ENCODE measurements around the gene IGFLR1.

The IGFLR1 gene

GRCh38 chr19:35746531-35746930, 4.3 kb upstream of the IGFLR1 start:
- TF ChIP-seq, protein P1, sequence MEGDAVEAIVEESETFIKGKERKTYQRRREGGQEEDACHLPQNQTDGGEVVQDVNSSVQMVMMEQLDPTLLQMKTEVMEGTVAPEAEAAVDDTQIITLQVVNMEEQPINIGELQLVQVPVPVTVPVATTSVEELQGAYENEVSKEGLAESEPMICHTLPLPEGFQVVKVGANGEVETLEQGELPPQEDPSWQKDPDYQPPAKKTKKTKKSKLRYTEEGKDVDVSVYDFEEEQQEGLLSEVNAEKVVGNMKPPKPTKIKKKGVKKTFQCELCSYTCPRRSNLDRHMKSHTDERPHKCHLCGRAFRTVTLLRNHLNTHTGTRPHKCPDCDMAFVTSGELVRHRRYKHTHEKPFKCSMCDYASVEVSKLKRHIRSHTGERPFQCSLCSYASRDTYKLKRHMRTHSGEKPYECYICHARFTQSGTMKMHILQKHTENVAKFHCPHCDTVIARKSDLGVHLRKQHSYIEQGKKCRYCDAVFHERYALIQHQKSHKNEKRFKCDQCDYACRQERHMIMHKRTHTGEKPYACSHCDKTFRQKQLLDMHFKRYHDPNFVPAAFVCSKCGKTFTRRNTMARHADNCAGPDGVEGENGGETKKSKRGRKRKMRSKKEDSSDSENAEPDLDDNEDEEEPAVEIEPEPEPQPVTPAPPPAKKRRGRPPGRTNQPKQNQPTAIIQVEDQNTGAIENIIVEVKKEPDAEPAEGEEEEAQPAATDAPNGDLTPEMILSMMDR (IDR thresholded peaks at IDR 0.05; ENCODE audit: unreplicated experiment in 3 of 3) = no peak
- Mint-ChIP-seq H3K4me3 (peak overlapping the region; percentile 92 to 96 (median 95)), H3K27me3 (ENCODE audit: low read depth) (no peaks in the 10 kb centered on the region), H3K4me1 (peaks cover 33% of the 10 kb centered on the region), H3K36me3 (ENCODE audit: low read depth) (peaks cover 3% of the 10 kb centered on the region), H3K9me3 (no peaks in the 10 kb centered on the region), H3K27ac (peak overlapping the region; percentile 98 to 99 (median 99))

GRCh38 chr19:35746087-35746462, 3.8 kb upstream of the IGFLR1 start:
- peaks cover 34% of the 10 kb centered on the region for H3K4me1 Mint-ChIP-seq
- H3K27ac Mint-ChIP-seq = peak overlapping the region; percentile 98 to 99 (median 99)
- H3K4me3 Mint-ChIP-seq = peak overlapping the region; percentile 92 to 96 (median 95)
- H3K36me3 Mint-ChIP-seq (ENCODE audit: low read depth) = peaks cover 3% of the 10 kb centered on the region
- TF ChIP-seq, protein P1 (IDR thresholded peaks at IDR 0.05; ENCODE audit: unreplicated experiment in 3 of 3) = no peak
- H3K27me3 Mint-ChIP-seq (ENCODE audit: low read depth) = no peaks in the 10 kb centered on the region
- H3K9me3 Mint-ChIP-seq = no peaks in the 10 kb centered on the region

- no peaks in the 10 kb centered on the region for H3K9me3 Mint-ChIP-seq
Observed at GRCh38 chr19:35745328-35746086, 3.3 kb upstream of the IGFLR1 start, which contains the start of the genes PSENEN and U2AF1L4. PSENEN (plus strand) TSS chr19:35745651; CDS start chr19:35745931, 280 bp downstream. U2AF1L4 (minus strand) TSS chr19:35745418; CDS start chr19:35745391, 27 bp downstream.

GRCh38 chr19:35744430-35745327, 2.4 kb upstream of the IGFLR1 start:
- Mint-ChIP-seq H3K36me3 (ENCODE audit: low read depth) (peaks cover 3% of the 10 kb centered on the region), H3K9me3 (no peaks in the 10 kb centered on the region), H3K27me3 (ENCODE audit: low read depth) (no peaks in the 10 kb centered on the region), H3K27ac (peak overlapping the region; percentile 98 to 99 (median 99)), H3K4me1 (peaks cover 38% of the 10 kb centered on the region), H3K4me3 (peak overlapping the region; percentile 92 to 96 (median 95))
- TF ChIP-seq, protein P1 (IDR thresholded peaks at IDR 0.05; ENCODE audit: unreplicated experiment in 3 of 3) = peak; percentile 31 to 52 (median 32)

More at GRCh38 chr19:35745328-35746086, 3.3 kb upstream of the IGFLR1 start, which contains the start of the genes PSENEN and U2AF1L4:
- H3K36me3 Mint-ChIP-seq (ENCODE audit: low read depth) = peaks cover 3% of the 10 kb centered on the region
- peak within 1 kb of the TSS; percentile 92 to 96 (median 95) for H3K4me3 Mint-ChIP-seq
- peaks cover 38% of the 10 kb centered on the region for H3K4me1 Mint-ChIP-seq
- TF ChIP-seq, protein P1 (IDR thresholded peaks at IDR 0.05; ENCODE audit: unreplicated experiment in 3 of 3) = no peak
- H3K27ac Mint-ChIP-seq = peak within 1 kb of the TSS; percentile 98 to 99 (median 99)
- no peaks in the 10 kb centered on the region for H3K27me3 Mint-ChIP-seq (ENCODE audit: low read depth)

DNA sequence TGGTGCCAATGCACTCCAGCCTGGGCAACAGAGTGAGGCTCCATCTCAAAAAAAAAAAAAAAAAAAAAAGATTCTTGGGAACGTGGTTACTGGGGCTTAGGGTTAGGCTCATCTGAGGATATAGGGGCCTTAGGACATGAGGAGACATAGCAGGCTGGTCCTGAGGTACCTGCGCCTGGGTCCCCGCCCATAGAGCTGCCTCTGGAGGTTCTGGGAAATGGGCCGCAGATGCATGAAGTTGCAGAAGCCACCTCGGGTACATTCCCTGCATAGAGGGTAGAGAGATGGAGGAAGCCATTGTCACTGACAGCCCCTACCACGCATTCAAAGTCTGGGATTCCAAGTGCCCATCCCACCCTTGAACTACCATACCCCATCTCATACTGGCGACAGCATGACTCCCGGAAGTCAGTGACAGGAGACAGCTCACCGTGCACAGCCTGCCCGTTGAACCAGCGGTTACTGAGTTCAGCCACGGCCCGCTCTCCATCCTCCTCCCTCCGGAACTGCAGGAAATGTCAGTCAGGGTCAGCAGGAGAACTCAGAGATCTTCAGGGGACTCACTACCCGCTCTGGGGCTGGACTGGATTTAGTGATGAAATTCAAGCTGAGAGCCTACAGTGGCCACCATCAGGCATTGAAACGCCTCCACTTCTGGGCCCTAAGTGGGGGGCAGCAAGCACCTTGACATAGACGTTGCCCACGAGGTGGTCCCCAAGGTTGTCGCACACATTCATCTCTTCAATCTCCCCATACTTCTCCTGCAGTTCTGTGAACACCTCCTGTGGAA, 1.6 kb upstream of the IGFLR1 start:
- H3K9me3 Mint-ChIP-seq = no peaks in the 10 kb centered on the region
- H3K27me3 Mint-ChIP-seq (ENCODE audit: low read depth) = no peaks in the 10 kb centered on the region
- H3K4me1 Mint-ChIP-seq = peaks cover 38% of the 10 kb centered on the region
- H3K36me3 Mint-ChIP-seq (ENCODE audit: low read depth) = peaks cover 4% of the 10 kb centered on the region
- H3K27ac Mint-ChIP-seq = no peak overlapping the region
- TF ChIP-seq, protein P1 (IDR thresholded peaks at IDR 0.05; ENCODE audit: unreplicated experiment in 3 of 3) = no peak
- peak overlapping the region; percentile 92 to 96 (median 95) for H3K4me3 Mint-ChIP-seq

All from nephron (organoid).